ENCODE measurements around the gene C18orf63. TPM values are rescaled to one million over a fixed set of nuclear protein-coding genes. Genes with fewer than 3 reads are reported as not detected.

C18orf63 gene
- total RNA-seq, 1 experiment from 2014 or later = not detected

- DNase-seq (ENCODE audit: low read depth, low spot score) = no peak
- in situ Hi-C loops (cut with HindIII; ENCODE audit: low pct_unique_long_range_greater_than_20kb, low sequenced_read_pairs) = no loop called here
- Histone ChIP-seq H3K4me3 (ENCODE audit: low read depth in 2 of 2, low read length in 2 of 2) (no peak overlapping the region), H3K27me3 (ENCODE audit: control insufficient read depth, insufficient read depth, low read length) (no peaks in the 10 kb centered on the region), H3K4me1 (ENCODE audit: control insufficient read depth, insufficient read depth, low read length) (no peaks in the 10 kb centered on the region), H3K27ac (ENCODE audit: low read length) (no peak overlapping the region), H3K36me3 (ENCODE audit: control insufficient read depth, insufficient read depth, low read length) (no peaks in the 10 kb centered on the region), H3K9me3 (ENCODE audit: control insufficient read depth, insufficient read depth, low read depth, low read length) (no peaks in the 10 kb centered on the region)
- CTCF ChIA-PET = no interaction called here
- POLR2A ChIA-PET = interaction anchor here (0.6 kb wide), 1 partner anchor 874 kb away, joined by 3 read pairs; no protein-coding TSS in a partner anchor
- no TSS peak for BruUV-seq (replicated peaks)
- intact Hi-C loops (cut with micrococcal nuclease; ENCODE audit: unreplicated experiment) = no loop called here
- no peak for TF ChIP-seq TCF7L2 (IDR thresholded peaks at IDR 0.05; ENCODE audit: low read depth, low read length)
- TF ChIP-seq CTCF (IDR thresholded peaks at IDR 0.05) = no peak
- TF ChIP-seq REST (IDR thresholded peaks at IDR 0.05; ENCODE audit: insufficient read depth in 1 of 2, low read depth in 2 of 2, low read length in 1 of 2) = no peak
- no peak for TF ChIP-seq SIN3A (IDR thresholded peaks at IDR 0.05; ENCODE audit: borderline replicate concordance, insufficient read depth, low read depth, low read length)
- no peak for TF ChIP-seq POLR2AphosphoS5 (IDR thresholded peaks at IDR 0.05; ENCODE audit: low read depth, low read length)
- ATAC-seq = no peak
These were observed 65.3 kb downstream of the C18orf63 start for GRCh38 chr18:74380916-74381315.

GRCh38 chr18:74381621-74382295 is 66.1 kb downstream of the C18orf63 start:
- H3K27me3 ChIP-seq (ENCODE audit: control insufficient read depth, insufficient read depth, low read length) = no peaks in the 10 kb centered on the region
- no TSS peak for BruUV-seq (replicated peaks)
- H3K27ac ChIP-seq (ENCODE audit: low read length) = no peak overlapping the region
- intact Hi-C loops (cut with micrococcal nuclease; ENCODE audit: unreplicated experiment) = no loop called here
- ATAC-seq (no peak), DNase-seq (ENCODE audit: low read depth, low spot score) (no peak)
- no peaks in the 10 kb centered on the region for H3K9me3 ChIP-seq (ENCODE audit: control insufficient read depth, insufficient read depth, low read depth, low read length)
- TF ChIP-seq POLR2AphosphoS5 (IDR thresholded peaks at IDR 0.05; ENCODE audit: low read depth, low read length) (no peak), CTCF (IDR thresholded peaks at IDR 0.05) (no peak), REST (IDR thresholded peaks at IDR 0.05; ENCODE audit: insufficient read depth in 1 of 2, low read depth in 2 of 2, low read length in 1 of 2) (no peak)
- no peaks in the 10 kb centered on the region for H3K36me3 ChIP-seq (ENCODE audit: control insufficient read depth, insufficient read depth, low read length)
- no peaks in the 10 kb centered on the region for H3K4me1 ChIP-seq (ENCODE audit: control insufficient read depth, insufficient read depth, low read length)
- in situ Hi-C loops (cut with HindIII; ENCODE audit: low pct_unique_long_range_greater_than_20kb, low sequenced_read_pairs) = no loop called here
- ChIA-PET CTCF (interaction anchor here (0.6 kb wide), 1 partner anchor 35 kb away, joined by 3 read pairs; no protein-coding TSS in a partner anchor), POLR2A (interaction anchor here (0.6 kb wide), 1 partner anchor 16 kb away, joined by 4 read pairs; no protein-coding TSS in a partner anchor)
- H3K4me3 ChIP-seq (ENCODE audit: low read depth in 2 of 2, low read length in 2 of 2) = no peak overlapping the region

Data from Panc1 (cell line).